IPS DF 4.7 (cell line): ENCODE data around the gene MED16.

Experiments used
- DNase-seq: peaks from one replicate; pipeline ENCODE4 v3.0.0-alpha.2; 2013; ENCODE audit warnings: low spot score; ENCODE audit errors: extremely low read depth

The MED16 gene, protein sequence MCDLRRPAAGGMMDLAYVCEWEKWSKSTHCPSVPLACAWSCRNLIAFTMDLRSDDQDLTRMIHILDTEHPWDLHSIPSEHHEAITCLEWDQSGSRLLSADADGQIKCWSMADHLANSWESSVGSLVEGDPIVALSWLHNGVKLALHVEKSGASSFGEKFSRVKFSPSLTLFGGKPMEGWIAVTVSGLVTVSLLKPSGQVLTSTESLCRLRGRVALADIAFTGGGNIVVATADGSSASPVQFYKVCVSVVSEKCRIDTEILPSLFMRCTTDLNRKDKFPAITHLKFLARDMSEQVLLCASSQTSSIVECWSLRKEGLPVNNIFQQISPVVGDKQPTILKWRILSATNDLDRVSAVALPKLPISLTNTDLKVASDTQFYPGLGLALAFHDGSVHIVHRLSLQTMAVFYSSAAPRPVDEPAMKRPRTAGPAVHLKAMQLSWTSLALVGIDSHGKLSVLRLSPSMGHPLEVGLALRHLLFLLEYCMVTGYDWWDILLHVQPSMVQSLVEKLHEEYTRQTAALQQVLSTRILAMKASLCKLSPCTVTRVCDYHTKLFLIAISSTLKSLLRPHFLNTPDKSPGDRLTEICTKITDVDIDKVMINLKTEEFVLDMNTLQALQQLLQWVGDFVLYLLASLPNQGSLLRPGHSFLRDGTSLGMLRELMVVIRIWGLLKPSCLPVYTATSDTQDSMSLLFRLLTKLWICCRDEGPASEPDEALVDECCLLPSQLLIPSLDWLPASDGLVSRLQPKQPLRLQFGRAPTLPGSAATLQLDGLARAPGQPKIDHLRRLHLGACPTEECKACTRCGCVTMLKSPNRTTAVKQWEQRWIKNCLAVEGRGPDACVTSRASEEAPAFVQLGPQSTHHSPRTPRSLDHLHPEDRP

DNA sequence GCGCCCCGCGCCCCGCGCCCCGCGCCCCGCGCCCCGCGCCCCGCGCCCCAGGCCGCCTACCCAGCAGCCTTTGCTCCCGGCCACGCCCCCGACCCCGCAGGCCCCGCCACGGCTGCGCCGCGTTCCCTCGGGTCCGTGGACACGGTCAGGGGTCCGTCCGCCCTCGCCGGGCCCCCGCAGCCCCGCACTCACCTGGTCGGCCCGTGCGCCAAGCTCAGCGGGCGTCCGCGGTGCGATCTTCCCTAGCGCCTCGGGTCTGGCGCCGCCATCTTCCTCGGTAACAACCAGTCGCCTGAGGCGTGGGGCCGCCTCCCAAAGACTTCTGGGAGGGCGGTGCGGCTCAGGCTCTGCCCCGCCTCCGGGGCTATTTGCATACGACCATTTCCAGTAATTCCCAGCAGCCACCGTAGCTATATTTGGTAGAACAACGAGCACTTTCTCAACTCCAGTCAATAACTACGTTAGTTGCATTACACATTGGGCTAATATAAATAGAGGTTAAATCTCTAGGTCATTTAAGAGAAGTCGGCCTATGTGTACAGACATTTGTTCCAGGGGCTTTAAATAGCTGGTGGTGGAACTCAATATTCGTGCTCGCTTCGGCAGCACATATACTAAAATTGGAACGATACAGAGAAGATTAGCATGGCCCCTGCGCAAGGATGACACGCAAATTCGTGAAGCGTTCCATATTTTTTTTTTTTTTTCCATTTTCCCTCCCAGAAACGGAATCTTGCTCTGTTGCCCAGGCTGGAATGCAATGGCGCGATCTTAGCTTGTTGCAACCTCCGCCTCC lies at the start of gene MED16, which contains the start of gene RNU6-9:
TSS of gene MED16 (minus strand) at position 294 of the 796 bp plus-strand sequence. CDS start 2,056 bp downstream, outside the sequence.
TSS of gene RNU6-9 (plus strand) at position 591 of the 796 bp plus-strand sequence.
- DNase-seq, result no peak

- DNase-seq, result no peak
These were observed 49.2 kb upstream of the MED16 start for GRCh38 chr19:942133-942645.

GRCh38 chr19:941292-942132 lies 48.5 kb upstream of the MED16 start:
- no peak for DNase-seq

- no peak for DNase-seq
These were observed 47.8 kb upstream of the MED16 start for GRCh38 chr19:940591-941291.

DNA sequence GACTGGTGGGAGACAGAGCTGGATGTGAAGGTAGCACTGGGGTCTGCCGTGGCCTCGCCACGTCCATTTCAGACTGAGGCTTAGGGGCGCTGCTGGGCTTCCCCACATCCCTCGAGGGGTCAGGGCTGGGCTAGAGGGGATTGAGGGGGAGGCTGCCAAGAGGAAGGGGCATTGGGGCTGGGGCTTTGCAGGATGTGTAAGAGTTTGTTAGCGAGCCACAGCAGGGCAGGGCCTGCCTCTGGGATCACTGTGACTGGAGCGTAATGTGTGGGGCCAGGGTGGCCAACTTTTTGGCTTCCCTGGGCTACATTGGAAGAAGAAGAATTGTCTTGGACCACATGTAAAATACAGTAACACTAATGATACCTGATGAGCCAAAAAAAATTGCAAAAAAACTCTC lies 46.9 kb upstream of the MED16 start:
- no peak for DNase-seq

DNA sequence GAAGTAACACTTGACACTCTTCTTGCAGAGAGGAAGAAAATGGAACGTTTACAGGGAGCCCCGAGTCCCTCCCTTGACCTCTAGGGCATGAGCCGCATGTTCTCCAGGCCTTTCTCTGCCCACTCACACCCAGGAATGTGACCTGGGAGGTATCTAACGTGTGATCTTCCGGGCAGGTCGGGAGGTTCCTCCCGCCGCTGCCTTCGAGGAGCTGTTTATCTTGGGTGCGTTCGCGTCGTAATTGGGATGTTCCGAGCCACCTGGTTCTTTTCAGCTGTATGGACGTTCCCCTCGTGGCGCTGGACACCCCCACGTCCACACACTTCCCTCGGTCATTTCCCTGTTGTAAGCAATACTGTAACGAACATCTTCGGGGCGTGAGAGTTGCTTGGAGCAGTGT lies 46.5 kb upstream of the MED16 start:
- no peak for DNase-seq

- DNase-seq, result no peak
These were observed 45.4 kb upstream of the MED16 start for GRCh38 chr19:938233-938923.

DNA sequence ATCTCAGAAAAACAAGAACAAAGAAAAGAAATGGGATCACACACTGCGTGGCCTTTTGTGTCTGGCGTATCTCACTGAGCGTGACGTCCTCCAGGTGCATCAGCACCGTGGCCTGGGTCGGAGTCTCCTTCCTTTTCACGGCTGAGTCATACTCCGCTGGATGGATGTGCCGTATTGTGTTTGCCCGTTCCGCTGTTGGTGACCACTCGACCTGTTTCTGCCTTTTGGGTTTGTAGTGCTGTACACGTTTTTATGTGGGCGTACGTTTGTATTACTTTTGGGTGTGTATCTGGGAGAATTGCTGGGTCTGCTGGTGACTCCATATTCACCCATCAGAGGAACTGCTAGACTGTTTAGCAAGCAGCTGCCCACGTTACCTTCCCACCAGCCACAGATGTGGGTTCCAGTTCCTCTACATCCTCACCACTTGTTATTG lies 44.3 kb upstream of the MED16 start:
- no peak for DNase-seq

- no peak for DNase-seq
These were observed 43.2 kb upstream of the MED16 start for GRCh38 chr19:936175-936546.

- no peak for DNase-seq
These were observed 42.0 kb upstream of the MED16 start for GRCh38 chr19:934865-935479.

DNA sequence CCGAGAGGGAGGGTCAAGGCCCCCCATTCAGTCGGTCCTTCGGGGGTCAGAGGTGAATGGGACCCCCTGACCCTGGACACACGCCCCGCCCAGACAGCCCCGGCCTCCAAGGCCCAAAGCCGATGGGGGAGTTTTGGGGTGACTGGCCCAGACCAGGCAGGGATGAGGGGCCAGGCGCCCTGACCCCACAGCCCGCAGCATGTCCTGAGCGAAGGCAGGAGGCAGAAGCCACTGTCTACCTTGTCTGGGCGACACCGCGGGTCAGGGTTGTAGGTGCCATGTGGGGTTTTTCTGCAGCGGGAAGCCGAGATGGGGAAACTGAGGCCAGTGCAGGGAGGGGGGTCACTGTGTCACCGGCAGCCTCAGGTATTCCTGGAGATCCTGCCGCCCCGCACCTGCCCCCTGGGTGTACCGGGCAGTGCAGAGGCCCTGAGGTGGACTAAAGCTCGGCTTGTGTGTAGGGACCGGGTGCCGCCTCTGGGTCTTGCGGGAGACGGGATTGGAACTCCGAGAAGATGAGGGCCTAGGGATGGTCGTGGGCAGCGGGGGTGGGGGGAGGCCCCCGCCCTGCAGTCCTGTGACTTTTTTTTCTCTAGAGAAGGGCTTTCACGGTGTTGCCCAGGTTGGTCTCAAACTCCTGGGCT lies 41.3 kb upstream of the MED16 start:
- DNase-seq, result no peak

DNA sequence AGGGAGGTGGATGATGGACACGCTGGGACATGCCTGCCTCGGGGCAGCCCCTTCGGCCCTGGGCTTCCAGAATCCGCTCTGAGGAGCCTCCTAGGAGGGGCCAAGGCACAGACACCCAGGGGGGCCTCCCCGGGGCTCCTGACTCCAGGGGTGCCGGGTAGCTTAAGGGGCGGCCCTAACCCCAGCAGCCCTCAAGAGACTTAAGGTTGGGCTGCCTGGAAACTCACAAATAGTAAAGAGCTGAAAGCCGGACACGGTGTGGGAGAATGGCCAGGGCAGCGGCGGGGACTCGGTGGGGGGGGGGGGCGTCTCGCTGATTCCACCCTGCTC lies 40.5 kb upstream of the MED16 start:
- no peak for DNase-seq

DNA sequence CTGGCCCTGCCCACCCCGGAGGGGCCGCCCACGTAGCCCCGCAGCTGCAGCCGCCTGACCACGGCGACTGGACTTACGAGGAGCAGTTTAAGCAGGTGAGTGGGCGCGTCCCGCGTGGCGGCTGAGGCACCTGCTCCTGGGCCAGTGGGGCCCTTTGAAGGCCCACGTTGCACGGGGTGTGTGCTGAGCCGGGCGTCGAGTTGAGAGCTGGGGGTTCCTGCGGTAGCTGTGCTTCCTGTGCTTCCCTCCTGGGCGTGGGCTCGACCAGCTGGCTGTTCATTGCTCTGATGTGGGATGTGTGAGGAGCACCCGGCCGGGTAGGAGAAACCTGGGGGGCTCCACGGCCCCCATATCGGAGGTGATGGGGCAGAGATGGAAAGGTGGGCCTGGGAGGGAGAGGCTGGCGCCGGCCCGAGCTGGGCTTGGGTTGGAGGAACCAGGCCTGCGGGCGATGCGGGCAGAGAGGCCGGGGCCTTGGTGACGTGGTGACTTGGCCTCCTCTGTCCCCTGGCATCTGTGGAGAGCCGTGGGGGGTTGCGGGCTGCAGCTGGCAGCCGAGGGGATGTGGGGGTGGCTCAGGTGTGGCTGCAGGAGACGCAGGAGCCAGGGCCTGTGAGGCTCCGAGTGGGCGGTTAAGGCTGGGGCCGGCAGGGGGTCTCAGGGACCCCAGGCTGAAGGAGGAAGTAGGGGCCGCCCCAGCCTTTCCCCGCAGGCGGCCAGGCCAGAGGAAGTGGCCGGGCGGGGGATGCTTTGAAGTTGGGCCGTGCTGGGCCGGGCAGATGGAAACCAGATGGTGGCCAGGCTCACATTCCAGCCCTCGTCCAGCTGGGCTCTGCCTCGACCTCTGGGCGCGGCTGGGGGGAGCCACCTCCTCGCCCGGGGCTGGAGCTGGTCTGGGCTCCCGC lies 39.9 kb upstream of the MED16 start:
- DNase-seq, result no peak

- no peak for DNase-seq
These were observed 39.1 kb upstream of the MED16 start for GRCh38 chr19:931860-932647.

- no peak for DNase-seq
These were observed 36.9 kb upstream of the MED16 start for GRCh38 chr19:929891-930258.

DNA sequence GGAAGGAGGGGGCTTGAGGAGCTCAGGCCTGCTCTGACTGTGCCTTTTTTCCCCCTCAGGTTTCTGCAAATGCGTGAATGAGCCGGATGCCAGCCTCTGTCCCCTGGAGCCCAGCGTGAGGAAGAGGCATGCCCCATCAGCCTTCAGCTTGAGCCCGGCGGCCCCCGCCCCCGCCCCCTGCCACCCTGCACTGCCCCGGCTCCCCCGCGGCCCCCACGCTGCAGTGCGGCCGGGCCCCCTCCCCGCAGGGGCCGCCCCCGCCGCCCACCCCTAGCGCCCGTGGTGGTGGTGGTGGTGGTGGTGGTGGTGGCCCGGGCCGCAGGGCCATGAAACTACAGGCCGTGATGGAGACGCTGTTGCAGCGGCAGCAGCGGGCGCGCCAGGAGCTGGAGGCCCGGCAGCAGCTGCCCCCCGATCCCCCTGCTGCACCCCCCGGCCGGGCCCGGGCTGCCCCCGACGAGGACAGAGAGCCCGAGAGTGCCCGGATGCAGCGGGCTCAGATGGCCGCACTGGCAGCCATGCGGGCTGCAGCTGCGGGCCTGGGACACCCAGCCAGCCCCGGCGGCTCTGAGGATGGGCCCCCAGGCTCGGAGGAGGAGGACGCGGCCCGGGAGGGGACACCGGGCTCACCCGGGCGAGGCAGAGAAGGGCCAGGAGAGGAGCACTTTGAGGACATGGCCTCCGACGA lies 36.4 kb upstream of the MED16 start:
- DNase-seq, result no peak
